GM21390 (cell line): Measurements from ENCODE around the gene SMIM27.
"Not testable (repeated sequence)": the region's sequence is repeated elsewhere in the genome, so short reads cannot be mapped to it uniquely, and the experiment has no call there.

Experiments used
- ATAC-seq: cut with Tn5 transposase; IDR thresholded peaks from one replicate; pipeline ENCODE4 v1.9.1; 2021; ENCODE audit not compliant: unreplicated experiment

Gene SMIM27

DNA sequence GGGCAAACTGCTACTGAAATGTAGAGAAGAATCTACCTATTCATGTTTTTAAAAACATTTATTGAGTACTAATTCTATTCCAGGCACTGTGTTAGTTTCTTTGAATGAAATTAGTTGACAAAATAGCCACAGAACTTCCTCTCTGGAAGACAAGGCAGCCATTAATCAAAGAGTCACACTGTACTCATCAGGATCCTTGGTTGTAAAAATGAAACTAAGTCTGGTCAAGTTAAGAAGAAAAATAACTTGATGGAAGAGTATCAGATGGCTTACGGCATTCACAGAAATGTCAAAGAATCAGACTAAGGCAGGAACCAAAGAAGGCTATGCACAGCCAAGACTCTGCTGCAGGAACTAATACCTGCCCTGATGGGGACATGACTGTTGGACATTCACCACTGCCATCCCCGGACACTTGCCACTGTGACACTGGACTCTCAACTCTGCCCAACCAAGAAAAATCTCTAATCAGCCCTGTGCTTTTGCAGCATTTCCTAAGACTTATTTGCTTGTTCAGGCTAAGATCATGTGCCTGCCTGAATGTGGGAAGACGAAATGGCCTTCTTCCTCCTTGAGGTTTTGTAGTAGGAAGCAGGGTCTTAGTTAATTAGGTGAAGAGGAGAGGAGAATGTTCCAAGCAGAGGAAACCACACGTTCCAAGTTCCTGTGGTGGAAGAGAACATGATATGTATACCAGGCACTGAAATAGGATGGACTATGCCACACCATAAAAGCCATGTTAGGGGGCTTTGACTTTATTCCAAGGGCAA lies 44.2 kb downstream of the SMIM27 start:
- ATAC-seq: no peak

DNA sequence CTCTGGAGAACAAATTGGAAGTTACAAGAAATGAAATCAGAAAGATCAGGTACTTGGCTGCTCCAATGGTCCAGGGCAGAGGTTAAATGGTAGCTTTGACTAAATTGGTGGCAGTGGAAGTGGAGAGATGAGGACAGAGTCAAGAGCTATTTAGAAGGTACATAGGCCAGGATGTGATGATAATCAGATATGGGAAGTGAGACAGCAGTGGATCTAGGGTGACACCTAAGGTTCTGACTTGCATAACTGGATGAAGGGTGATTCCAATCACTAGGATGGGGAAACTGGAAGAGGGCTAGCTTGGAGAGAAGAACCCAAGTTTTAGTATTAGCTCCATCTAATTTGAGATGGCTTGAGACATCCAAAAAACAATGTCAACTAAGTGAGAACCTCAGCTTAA lies 44.8 kb downstream of the SMIM27 start:
- no peak for ATAC-seq

DNA sequence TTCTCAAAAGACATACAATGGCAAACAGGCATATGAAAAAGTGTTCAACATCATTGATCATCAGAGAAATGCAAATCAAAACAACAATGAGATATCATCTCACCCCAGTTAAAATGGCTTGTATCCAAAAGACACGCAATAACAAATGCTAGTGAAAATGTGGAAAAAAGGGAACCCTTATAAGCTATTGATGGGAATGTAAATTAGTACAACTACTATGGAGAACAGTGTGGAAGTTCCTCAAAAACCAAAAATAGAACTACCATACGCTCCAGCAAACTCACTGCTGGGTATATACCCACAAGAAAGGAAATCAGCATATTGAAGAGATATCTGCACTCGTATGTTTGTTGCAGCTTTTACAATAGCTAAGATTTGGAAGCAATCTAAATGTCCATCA lies 46.9 kb downstream of the SMIM27 start:
- not testable (repeated sequence) for ATAC-seq
